Spleen (tissue), 7 donors: ENCODE results near the gene STARD4.

Experiments used
- POLR2A ChIP-seq, 3 donors: fragments of 450-650 bp; IDR thresholded peaks; one replicate each; pipeline ENCODE4 v1.5.1; 2017; ENCODE audit warnings: antibody characterized with exemption in 3 of 3, mild to moderate bottlenecking in 1 of 3
- TF ChIP-seq, protein P1 (sequence below), 11 experiments: fragments of 200-600 bp in 7 of 11; fragments of 450-650 bp in 4 of 11; sonication (generic) in 4 of 11; IDR thresholded peaks in 8 of 11; conservative IDR thresholded peaks in 3 of 11; 1 replicate in 7 of 11; 2 replicates in 4 of 11; pipeline versions ENCODE4 v1.4.0 to v1.8.0; 2016 to 2021; ENCODE audit warnings: antibody characterized with exemption in 11 of 11, inconsistent platforms in 4 of 11, mild to moderate bottlenecking in 1 of 11
- donor health status: DM: no; HTN: no; CAD: no; lungs with moderate emphysema.
- donor health status: DM: no; HTN: no; CAD: no.
- donor health status: DM: no; HTN: no; CAD: no.

GRCh38 chr5:111469293-111469896 lies 42.9 kb downstream of the STARD4 start:
- TF ChIP-seq, protein P1, sequence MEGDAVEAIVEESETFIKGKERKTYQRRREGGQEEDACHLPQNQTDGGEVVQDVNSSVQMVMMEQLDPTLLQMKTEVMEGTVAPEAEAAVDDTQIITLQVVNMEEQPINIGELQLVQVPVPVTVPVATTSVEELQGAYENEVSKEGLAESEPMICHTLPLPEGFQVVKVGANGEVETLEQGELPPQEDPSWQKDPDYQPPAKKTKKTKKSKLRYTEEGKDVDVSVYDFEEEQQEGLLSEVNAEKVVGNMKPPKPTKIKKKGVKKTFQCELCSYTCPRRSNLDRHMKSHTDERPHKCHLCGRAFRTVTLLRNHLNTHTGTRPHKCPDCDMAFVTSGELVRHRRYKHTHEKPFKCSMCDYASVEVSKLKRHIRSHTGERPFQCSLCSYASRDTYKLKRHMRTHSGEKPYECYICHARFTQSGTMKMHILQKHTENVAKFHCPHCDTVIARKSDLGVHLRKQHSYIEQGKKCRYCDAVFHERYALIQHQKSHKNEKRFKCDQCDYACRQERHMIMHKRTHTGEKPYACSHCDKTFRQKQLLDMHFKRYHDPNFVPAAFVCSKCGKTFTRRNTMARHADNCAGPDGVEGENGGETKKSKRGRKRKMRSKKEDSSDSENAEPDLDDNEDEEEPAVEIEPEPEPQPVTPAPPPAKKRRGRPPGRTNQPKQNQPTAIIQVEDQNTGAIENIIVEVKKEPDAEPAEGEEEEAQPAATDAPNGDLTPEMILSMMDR (IDR thresholded peaks at IDR 0.05 in 8 of 11, conservative IDR thresholded peaks at IDR 0.05 in 3 of 11), result no peak
- TF ChIP-seq POLR2A (IDR thresholded peaks at IDR 0.05), result no peak
